Neural cell (in vitro differentiated cells): ENCODE data around the gene ARHGEF17. TPM values are rescaled to one million over a fixed set of nuclear protein-coding genes. Genes with fewer than 3 reads are reported as not detected.

ENCODE experiments used
- H2AFZ ChIP-seq: fragments of 200-600, 300-800 bp; sonication (generic), shearing (Covaris generic); 2 replicates; pipeline ENCODE4 v1.6.0; 2014; ENCODE audit warnings: low read depth, mild to moderate bottlenecking, antibody characterized with exemption, low read length, moderate library complexity
- H3F3A ChIP-seq: fragments of 200-600 bp; shearing (Covaris generic); 2 replicates; pipeline ENCODE4 v1.6.1; 2016; ENCODE audit warnings: mild to moderate bottlenecking, moderate library complexity, mixed read lengths, antibody characterized with exemption, low read length; ENCODE audit not compliant: insufficient read depth, poor library complexity, severe bottlenecking
- H3K27ac ChIP-seq: fragments of 200-600, 300-800 bp; sonication (generic), shearing (Covaris generic); 2 replicates; pipeline ENCODE4 v1.5.1; 2014; ENCODE audit warnings: mild to moderate bottlenecking, low read length, moderate library complexity
- H3K27me3 ChIP-seq: fragments of 300-800, 200-600 bp; sonication (generic), shearing (Covaris generic); 2 replicates; pipeline ENCODE4 v1.6.0; 2014; ENCODE audit warnings: mild to moderate bottlenecking, low read depth, low read length, moderate library complexity; ENCODE audit not compliant: insufficient read depth
- H3K36me3 ChIP-seq: fragments of 300-800, 200-600 bp; sonication (generic), shearing (Covaris generic); 2 replicates; pipeline ENCODE4 v1.5.1; 2014; ENCODE audit warnings: mild to moderate bottlenecking, antibody characterized with exemption, low read length, moderate library complexity; ENCODE audit not compliant: insufficient read depth
- H3K4me2 ChIP-seq: fragments of 300-800, 200-600 bp; sonication (generic), shearing (Covaris generic); 2 replicates; pipeline ENCODE4 v1.6.0; 2014; ENCODE audit warnings: mild to moderate bottlenecking, low read length
- H3K4me3 ChIP-seq: fragments of 300-800, 200-600 bp; sonication (generic), shearing (Covaris generic); 2 replicates; pipeline ENCODE4 v1.5.1; 2014; ENCODE audit warnings: mild to moderate bottlenecking, low read length, moderate library complexity
- H3K79me2 ChIP-seq: fragments of 200-600 bp; shearing (Covaris generic); replicated peaks from 2 replicates; pipeline ENCODE4 v1.6.0; 2014; ENCODE audit warnings: mild to moderate bottlenecking, low read length, moderate library complexity; ENCODE audit not compliant: insufficient read depth
- H3K9ac ChIP-seq: fragments of 300-800, 200-600 bp; sonication (generic), shearing (Covaris generic); 2 replicates; pipeline ENCODE4 v1.6.1; 2016; ENCODE audit warnings: mild to moderate bottlenecking, low read length, mixed read lengths
- H3K9me2 ChIP-seq: fragments of 200-600 bp; shearing (Covaris generic); 2 replicates; pipeline ENCODE4 v1.6.1; 2016; ENCODE audit warnings: mild to moderate bottlenecking, low read length, mixed read lengths; ENCODE audit not compliant: insufficient read depth
- H3K9me3 ChIP-seq: fragments of 200-600, 300-800 bp; sonication (generic), shearing (Covaris generic); 2 replicates; pipeline ENCODE4 v1.6.1; 2016; ENCODE audit warnings: mild to moderate bottlenecking, mixed run types, low read length, moderate library complexity, mixed read lengths
- H4K20me1 ChIP-seq: fragments of 200-600 bp; shearing (Covaris generic); 2 replicates; pipeline ENCODE4 v1.6.1; 2016; ENCODE audit warnings: mild to moderate bottlenecking, mixed run types; ENCODE audit not compliant: insufficient read depth
- CTCF ChIP-seq: fragments of 450-650 bp; IDR thresholded peaks from 2 replicates; pipeline ENCODE4 v1.5.1; 2014; ENCODE audit warnings: antibody characterized with exemption, mild to moderate bottlenecking, moderate library complexity; ENCODE audit not compliant: poor library complexity, severe bottlenecking
- EP300 ChIP-seq: fragments of 450-650 bp; conservative IDR thresholded peaks from 2 replicates; pipeline ENCODE4 v1.6.1; 2014; ENCODE audit warnings: antibody characterized with exemption, mild to moderate bottlenecking, moderate library complexity; ENCODE audit not compliant: poor library complexity, severe bottlenecking
- EZH2 ChIP-seq: fragments of 200-600, 300-800 bp; shearing (Covaris generic), sonication (generic); IDR thresholded peaks from 2 replicates; pipeline ENCODE4 v1.6.1; 2014; ENCODE audit warnings: antibody characterized with exemption, low read length, borderline replicate concordance, mild to moderate bottlenecking; ENCODE audit not compliant: insufficient read depth, poor library complexity, severe bottlenecking
- MXI1 ChIP-seq: fragments of 450-650 bp; conservative IDR thresholded peaks from 2 replicates; pipeline ENCODE4 v1.6.1; 2014; ENCODE audit warnings: antibody characterized with exemption, mild to moderate bottlenecking; ENCODE audit not compliant: poor library complexity, severe bottlenecking
- POLR2AphosphoS5 ChIP-seq: IDR thresholded peaks from 2 replicates; pipeline ENCODE4 v1.6.1; 2012
- RAD21 ChIP-seq: fragments of 450-650 bp; conservative IDR thresholded peaks from 2 replicates; pipeline ENCODE4 v1.6.1; 2014; ENCODE audit warnings: antibody characterized with exemption, mild to moderate bottlenecking, moderate library complexity
- REST ChIP-seq: IDR thresholded peaks from 2 replicates; pipeline ENCODE4 v1.6.1; 2012; ENCODE audit warnings: borderline replicate concordance
- SMC3 ChIP-seq: fragments of 450-650 bp; conservative IDR thresholded peaks from 2 replicates; pipeline ENCODE4 v1.6.1; 2014; ENCODE audit warnings: antibody characterized with exemption, mild to moderate bottlenecking, moderate library complexity; ENCODE audit not compliant: poor library complexity
- TAF1 ChIP-seq: IDR thresholded peaks from 2 replicates; pipeline ENCODE4 v1.6.1; 2012; ENCODE audit warnings: low read depth
- polyA plus RNA-seq: library from polyadenylated mRNA; depleted of rRNA; stranded (reverse); fragments of >200 nt; gene quantifications from 2 replicates; pipeline ENCODE4 v1.2.3, GENCODE V29; 2014

The ARHGEF17 gene
- polyA plus RNA-seq, 1 donor from 2014 or later, result 7.9 TPM

- H3K79me2 ChIP-seq, result no peaks in the 10 kb centered on the region
- H3K9me2 ChIP-seq, result no peaks in the 10 kb centered on the region
- H3F3A ChIP-seq, result no peaks in the 10 kb centered on the region
- H3K27me3 ChIP-seq, result peaks cover 4% of the 10 kb centered on the region
- no peaks in the 10 kb centered on the region for H3K9me3 ChIP-seq
- no peak overlapping the region for H3K4me2 ChIP-seq
- H3K27ac ChIP-seq, result no peak overlapping the region
- H3K4me3 ChIP-seq, result no peak overlapping the region
- no peak overlapping the region for H3K9ac ChIP-seq
- H3K36me3 ChIP-seq, result no peaks in the 10 kb centered on the region
- no peak overlapping the region for H2AFZ ChIP-seq
- no peak for TF ChIP-seq RAD21
- TF ChIP-seq REST, result no peak
- no peak for TF ChIP-seq POLR2AphosphoS5
- TF ChIP-seq MXI1, result no peak
- no peak for TF ChIP-seq EZH2
- no peak for TF ChIP-seq SMC3
- TF ChIP-seq CTCF, result no peak
- TF ChIP-seq TAF1, result no peak
- H4K20me1 ChIP-seq, result no peaks in the 10 kb centered on the region
Observed at GRCh38 chr11:73265278-73265810, 42.7 kb upstream of the ARHGEF17 start.

GRCh38 chr11:73265853-73266645 is 42.0 kb upstream of the ARHGEF17 start:
- Histone ChIP-seq H3K4me3 (no peak overlapping the region), H3K4me2 (no peak overlapping the region)
- no peak for TF ChIP-seq POLR2AphosphoS5
- TF ChIP-seq EZH2, result no peak
- no peak for TF ChIP-seq SMC3
- TF ChIP-seq CTCF, result no peak
- no peak for TF ChIP-seq TAF1
- no peak for TF ChIP-seq REST
- TF ChIP-seq RAD21, result no peak
- TF ChIP-seq EP300, result no peak
- no peak for TF ChIP-seq MXI1

More at GRCh38 chr11:73265853-73266645, 42.0 kb upstream of the ARHGEF17 start:
- Histone ChIP-seq H3K27ac (no peak overlapping the region), H3K9me3 (no peaks in the 10 kb centered on the region), H4K20me1 (no peaks in the 10 kb centered on the region), H3K9me2 (no peaks in the 10 kb centered on the region), H3K36me3 (no peaks in the 10 kb centered on the region), H2AFZ (no peak overlapping the region), H3K79me2 (no peaks in the 10 kb centered on the region), H3K9ac (no peak overlapping the region), H3F3A (no peaks in the 10 kb centered on the region), H3K27me3 (peaks cover 4% of the 10 kb centered on the region)
